GM21526 (cell line): ENCODE data around the gene L3MBTL4.
"Not testable (repeated sequence)": the region's sequence is repeated elsewhere in the genome, so short reads cannot be mapped to it uniquely, and the experiment has no call there.

Source experiments
- ATAC-seq: cut with Tn5 transposase; IDR thresholded peaks from one replicate; pipeline ENCODE4 v1.9.1; 2021; ENCODE audit warnings: moderate library complexity; ENCODE audit not compliant: unreplicated experiment, low FRiP score

L3MBTL4 gene

GRCh38 chr18:6120820-6121279 lies 293.9 kb downstream of the L3MBTL4 start:
- ATAC-seq = no peak

- no peak for ATAC-seq
Measured at GRCh38 chr18:6119761-6120160, 294.9 kb downstream of the L3MBTL4 start.

- no peak for ATAC-seq
Measured at GRCh38 chr18:6118080-6118479, 296.6 kb downstream of the L3MBTL4 start.

- ATAC-seq = no peak
Measured at GRCh38 chr18:6115710-6116109, 299.0 kb downstream of the L3MBTL4 start.

- ATAC-seq = no peak
Measured at GRCh38 chr18:6113650-6114049, 301.1 kb downstream of the L3MBTL4 start.

- no peak for ATAC-seq
Measured at GRCh38 chr18:6111726-6112125, 303.0 kb downstream of the L3MBTL4 start.

- no peak for ATAC-seq
Measured at GRCh38 chr18:6109743-6110142, 305.0 kb downstream of the L3MBTL4 start.

- ATAC-seq = no peak
Measured at GRCh38 chr18:6107794-6108193, 306.9 kb downstream of the L3MBTL4 start.

- no peak for ATAC-seq
Measured at GRCh38 chr18:6106091-6106685, 308.5 kb downstream of the L3MBTL4 start.

- no peak for ATAC-seq
Measured at GRCh38 chr18:6103741-6104140, 311.0 kb downstream of the L3MBTL4 start.

GRCh38 chr18:6096730-6097129 lies 318.0 kb downstream of the L3MBTL4 start:
- ATAC-seq = no peak

- ATAC-seq = no peak
Measured at GRCh38 chr18:6088432-6088831, 326.3 kb downstream of the L3MBTL4 start.

GRCh38 chr18:6086731-6087130 lies 328.0 kb downstream of the L3MBTL4 start:
- ATAC-seq = no peak

- no peak for ATAC-seq
Measured at GRCh38 chr18:6079406-6079805, 335.3 kb downstream of the L3MBTL4 start.

GRCh38 chr18:6078877-6079276 lies 335.8 kb downstream of the L3MBTL4 start:
- no peak for ATAC-seq

- ATAC-seq = not testable (repeated sequence)
Measured at GRCh38 chr18:6072423-6072822, 342.3 kb downstream of the L3MBTL4 start.

- no peak for ATAC-seq
Measured at GRCh38 chr18:6069539-6069938, 345.2 kb downstream of the L3MBTL4 start.

GRCh38 chr18:6069103-6069502 lies 345.6 kb downstream of the L3MBTL4 start:
- no peak for ATAC-seq

- no peak for ATAC-seq
Measured at GRCh38 chr18:6060149-6060548, 354.6 kb downstream of the L3MBTL4 start.

- no peak for ATAC-seq
Measured at GRCh38 chr18:6059551-6059950, 355.2 kb downstream of the L3MBTL4 start.

- no peak for ATAC-seq
Measured at GRCh38 chr18:6058941-6059340, 355.8 kb downstream of the L3MBTL4 start.

- ATAC-seq = no peak
Measured at GRCh38 chr18:6057604-6058003, 357.1 kb downstream of the L3MBTL4 start.
